Gastroesophageal sphincter (tissue), 4 donors: ENCODE data around the gene KCNG1. TPM values are rescaled to one million over a fixed set of nuclear protein-coding genes. Genes with fewer than 3 reads are reported as not detected.

Source experiments
- ATAC-seq: fragments of 150-250 bp; one replicate; pipeline ENCODE4 v1.9.1; 2016; ENCODE audit warnings: mild to moderate bottlenecking, moderate library complexity
- H3K27ac ChIP-seq, 4 donors: fragments of 200-600 bp; sonication (generic) in 3 of 4; 1 replicate in 3 of 4; 2 replicates in 1 of 4; pipeline ENCODE4 v1.5.1; 2016 to 2019
- H3K27me3 ChIP-seq: fragments of 200-600 bp; sonication (generic); one replicate; pipeline ENCODE4 v1.5.1; 2019
- H3K36me3 ChIP-seq, 2 donors: fragments of 200-600 bp; sonication (generic); one replicate each; pipeline ENCODE4 v1.5.1; 2019; ENCODE audit warnings: control low read depth in 1 of 2
- H3K4me1 ChIP-seq, 3 donors: fragments of 200-600 bp; sonication (generic); 1 replicate in 2 of 3; 2 replicates in 1 of 3; pipeline ENCODE4 v1.5.1; 2016 to 2019; ENCODE audit warnings: control low read depth in 2 of 3
- H3K4me3 ChIP-seq, 2 donors: fragments of 200-600 bp; sonication (generic); one replicate each; pipeline ENCODE4 v1.5.1; 2019; ENCODE audit warnings: mild to moderate bottlenecking in 1 of 2, moderate library complexity in 1 of 2
- H3K9me3 ChIP-seq, 3 donors: fragments of 200-600 bp; sonication (generic); one replicate each; pipeline ENCODE4 v1.5.1; 2017 to 2019; ENCODE audit warnings: control low read depth in 2 of 3
- EP300 ChIP-seq: sonication (generic); formaldehyde crosslinking; IDR thresholded peaks from one replicate; pipeline ENCODE4 v1.6.1; 2017; ENCODE audit warnings: antibody characterized with exemption, mild to moderate bottlenecking
- POLR2A ChIP-seq, 2 donors: fragments of 450-650 bp; IDR thresholded peaks; one replicate each; pipeline ENCODE4 v1.6.1; 2017; ENCODE audit warnings: antibody characterized with exemption in 2 of 2, mild to moderate bottlenecking in 2 of 2, moderate library complexity in 1 of 2
- POLR2AphosphoS5 ChIP-seq: sonication (generic); formaldehyde crosslinking; IDR thresholded peaks from one replicate; pipeline ENCODE4 v1.6.1; 2017; ENCODE audit warnings: antibody characterized with exemption
- WGBS, 2 donors: methylation state at CpG; one replicate each; pipeline ENCODE4 v1.1.5; 2018; ENCODE audit warnings: low coverage in 1 of 2; 5-methylcytosine and 5-hydroxymethylcytosine counted together
- total RNA-seq, 4 donors: library from RNA; depleted of rRNA; stranded (reverse); fragments of >200 nt; gene quantifications; one replicate each; pipeline ENCODE4 v1.1.0, GENCODE V29; 2016
- TF ChIP-seq, protein P1 (sequence below), 4 experiments: fragments of 200-600 bp in 2 of 4; fragments of 450-650 bp in 2 of 4; sonication (generic) in 1 of 4; IDR thresholded peaks; one replicate each; pipeline ENCODE4 v1.5.1; 2017 to 2019; ENCODE audit warnings: antibody characterized with exemption in 4 of 4, mild to moderate bottlenecking in 2 of 4, moderate library complexity in 2 of 4

Gene KCNG1
- total RNA-seq, 4 donors from 2014 or later: 0.35 to 0.46 (median 0.40) TPM; not detected in 1

DNA sequence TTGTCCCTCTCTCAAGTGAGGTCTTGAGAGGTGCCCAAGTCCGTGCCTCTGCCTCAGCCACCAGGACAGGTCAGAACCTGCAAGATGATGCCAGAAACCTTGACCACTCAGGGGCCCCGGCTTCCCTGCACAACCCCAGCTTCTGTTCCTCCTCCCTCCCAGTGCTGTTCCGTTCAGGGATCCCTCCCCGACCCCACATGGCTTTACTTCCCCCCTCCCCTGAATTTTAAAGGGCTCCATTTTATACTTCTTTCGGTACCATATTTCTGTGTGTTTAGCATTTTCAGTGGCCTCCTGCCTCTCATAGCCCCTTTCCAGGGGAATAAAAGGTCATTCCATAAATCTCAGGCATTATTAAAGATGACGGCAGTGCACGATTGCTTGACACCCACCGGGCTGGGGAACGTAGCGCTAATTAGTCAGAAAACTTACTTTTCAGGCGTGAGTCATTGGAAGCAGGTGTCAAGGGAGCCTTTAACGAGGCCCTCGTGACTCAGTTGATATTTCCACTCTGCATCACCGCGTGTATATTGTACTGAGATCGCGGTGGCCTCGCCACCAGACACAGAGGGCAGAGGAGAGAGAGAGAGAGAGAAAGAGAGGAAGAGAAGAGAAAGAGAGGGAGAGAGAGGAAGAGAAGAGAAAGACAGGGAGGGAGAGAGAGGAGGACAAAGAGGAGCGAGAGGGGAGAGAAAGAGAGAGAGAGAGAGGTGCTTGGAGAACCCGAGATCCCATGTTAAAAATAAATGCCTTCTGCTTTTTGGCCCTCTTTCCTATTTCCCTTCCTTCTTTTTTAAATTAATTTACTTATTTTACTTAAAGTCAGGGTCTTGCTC is 21.3 kb downstream of the KCNG1 start:
- Histone ChIP-seq H3K27ac (no peak overlapping the region), H3K4me1 (no peaks in the 10 kb centered on the region), H3K36me3 (no peaks in the 10 kb centered on the region), H3K4me3 (no peak overlapping the region), H3K9me3 (no peaks in the 10 kb centered on the region), H3K27me3 (peaks cover 52% of the 10 kb centered on the region)
- no peak for ATAC-seq
- TF ChIP-seq POLR2A (IDR thresholded peaks at IDR 0.05) (no peak), EP300 (no peak), POLR2AphosphoS5 (no peak)
- TF ChIP-seq, protein P1, sequence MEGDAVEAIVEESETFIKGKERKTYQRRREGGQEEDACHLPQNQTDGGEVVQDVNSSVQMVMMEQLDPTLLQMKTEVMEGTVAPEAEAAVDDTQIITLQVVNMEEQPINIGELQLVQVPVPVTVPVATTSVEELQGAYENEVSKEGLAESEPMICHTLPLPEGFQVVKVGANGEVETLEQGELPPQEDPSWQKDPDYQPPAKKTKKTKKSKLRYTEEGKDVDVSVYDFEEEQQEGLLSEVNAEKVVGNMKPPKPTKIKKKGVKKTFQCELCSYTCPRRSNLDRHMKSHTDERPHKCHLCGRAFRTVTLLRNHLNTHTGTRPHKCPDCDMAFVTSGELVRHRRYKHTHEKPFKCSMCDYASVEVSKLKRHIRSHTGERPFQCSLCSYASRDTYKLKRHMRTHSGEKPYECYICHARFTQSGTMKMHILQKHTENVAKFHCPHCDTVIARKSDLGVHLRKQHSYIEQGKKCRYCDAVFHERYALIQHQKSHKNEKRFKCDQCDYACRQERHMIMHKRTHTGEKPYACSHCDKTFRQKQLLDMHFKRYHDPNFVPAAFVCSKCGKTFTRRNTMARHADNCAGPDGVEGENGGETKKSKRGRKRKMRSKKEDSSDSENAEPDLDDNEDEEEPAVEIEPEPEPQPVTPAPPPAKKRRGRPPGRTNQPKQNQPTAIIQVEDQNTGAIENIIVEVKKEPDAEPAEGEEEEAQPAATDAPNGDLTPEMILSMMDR (IDR thresholded peaks at IDR 0.05): no peak
- 72 to 87% methylated on average over 11 to 19 of the region's 20 CpGs for WGBS, 2 donors

DNA sequence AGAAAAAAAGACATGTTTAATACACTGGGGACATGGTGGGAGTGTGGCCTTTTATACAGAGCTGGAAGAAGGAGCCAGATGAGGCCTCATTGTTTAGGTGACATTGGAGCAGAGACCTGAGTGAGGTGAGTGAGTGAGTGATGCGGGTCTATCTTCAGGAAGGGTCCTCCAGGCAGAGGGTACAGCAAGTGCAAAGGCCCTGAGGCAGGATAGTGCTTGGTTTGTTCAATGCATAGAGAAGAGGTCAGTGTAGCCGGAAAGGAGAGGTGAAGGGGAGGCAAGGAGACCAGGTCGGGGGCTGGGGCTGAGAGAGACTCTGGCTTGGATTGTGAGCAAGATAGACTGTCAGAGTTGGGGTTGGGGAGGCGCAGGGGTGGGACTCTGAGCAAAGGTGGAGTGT is 23.6 kb downstream of the KCNG1 start:
- WGBS, 2 donors: 83 to 85% methylated on average over 2 to 4 of the region's 4 CpGs
- Histone ChIP-seq H3K4me3 (no peak overlapping the region), H3K4me1 (no peaks in the 10 kb centered on the region), H3K36me3 (no peaks in the 10 kb centered on the region), H3K27ac (no peak overlapping the region), H3K9me3 (no peaks in the 10 kb centered on the region), H3K27me3 (peaks cover 45% of the 10 kb centered on the region)
- no peak for ATAC-seq
- TF ChIP-seq POLR2AphosphoS5: no peak
- TF ChIP-seq EP300: no peak
- TF ChIP-seq, protein P1 (IDR thresholded peaks at IDR 0.05): no peak
- TF ChIP-seq POLR2A (IDR thresholded peaks at IDR 0.05): no peak

DNA sequence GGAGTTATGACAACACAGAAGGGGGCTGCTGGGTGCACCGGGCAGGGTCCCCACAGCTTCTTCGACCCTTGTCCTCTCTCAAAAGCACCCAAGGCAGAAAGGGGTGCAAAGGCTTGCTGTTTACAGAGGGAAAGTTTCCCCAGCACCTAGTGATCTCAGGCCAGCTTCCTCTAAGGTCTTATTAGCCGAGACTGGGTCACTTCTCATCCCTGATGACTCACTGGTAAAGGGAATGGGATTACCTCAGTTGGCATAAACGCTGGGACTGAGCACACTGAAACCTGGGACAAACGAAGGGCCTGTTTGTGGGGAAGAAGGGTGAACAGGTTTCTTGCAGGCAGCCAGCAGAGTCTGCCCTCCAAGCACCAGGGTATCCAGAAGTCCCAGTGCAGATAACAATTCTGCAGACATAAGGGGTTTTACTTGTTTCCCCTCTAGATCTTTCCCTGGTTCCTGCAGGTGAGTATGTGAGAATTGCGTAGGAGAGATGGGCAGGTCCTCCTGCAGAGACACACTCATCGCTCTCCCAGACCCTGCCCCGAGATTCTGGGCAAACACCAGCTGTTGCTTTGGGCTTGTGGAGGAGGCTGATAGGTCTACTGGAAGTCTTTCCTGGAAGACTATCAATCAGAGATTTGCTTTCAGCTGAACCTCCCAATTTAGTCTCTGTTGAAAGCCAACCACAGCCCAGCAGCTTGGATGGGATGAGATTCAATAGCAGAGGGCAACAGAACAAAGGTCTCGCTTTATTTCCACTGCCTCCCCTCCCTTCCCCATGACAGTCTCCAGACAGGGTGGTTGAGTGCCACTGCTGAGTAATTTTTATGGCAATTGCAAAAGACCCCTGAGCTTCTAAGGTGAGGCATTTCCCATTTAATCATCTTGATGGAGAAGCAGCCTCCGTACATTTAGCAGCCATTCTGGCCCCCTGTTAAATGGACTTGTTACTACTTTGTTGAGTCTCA is 25.7 kb downstream of the KCNG1 start:
- ATAC-seq: no peak
- peaks cover 44% of the 10 kb centered on the region for H3K27me3 ChIP-seq
- no peaks in the 10 kb centered on the region for H3K9me3 ChIP-seq
- H3K4me1 ChIP-seq: no peaks in the 10 kb centered on the region
- H3K36me3 ChIP-seq: no peaks in the 10 kb centered on the region
- H3K4me3 ChIP-seq: no peak overlapping the region
- TF ChIP-seq, protein P1 (IDR thresholded peaks at IDR 0.05): no peak
- WGBS, 2 donors: 44 to 54% methylated on average over 4 to 6 of the region's 10 CpGs
- no peak overlapping the region for H3K27ac ChIP-seq

DNA sequence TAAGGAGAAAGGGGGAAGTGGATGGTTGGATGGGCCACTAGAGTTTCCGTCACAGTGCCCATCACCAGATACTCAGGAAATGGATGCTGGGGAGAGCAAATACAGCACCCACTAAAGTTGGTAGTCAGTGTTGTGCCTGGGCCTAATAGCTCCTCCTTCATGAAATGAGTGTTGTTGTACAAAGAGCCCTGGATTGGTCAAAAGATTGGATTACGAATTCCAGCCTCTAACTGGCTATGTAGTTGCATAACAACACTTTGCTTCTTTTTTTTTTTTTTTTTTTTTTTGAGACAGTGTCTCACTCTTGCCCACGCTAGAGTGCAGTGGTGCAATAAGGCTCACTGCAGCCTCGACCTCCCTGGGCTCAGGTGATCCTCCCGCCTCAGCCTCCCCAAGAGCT is 27.4 kb downstream of the KCNG1 start:
- Histone ChIP-seq H3K27ac (no peak overlapping the region), H3K9me3 (no peaks in the 10 kb centered on the region), H3K36me3 (no peaks in the 10 kb centered on the region), H3K27me3 (peaks cover 50% of the 10 kb centered on the region), H3K4me3 (no peak overlapping the region), H3K4me1 (no peaks in the 10 kb centered on the region)
- TF ChIP-seq POLR2A (IDR thresholded peaks at IDR 0.05): no peak
- no peak for TF ChIP-seq EP300
- TF ChIP-seq, protein P1 (IDR thresholded peaks at IDR 0.05): no peak
- TF ChIP-seq POLR2AphosphoS5: no peak
- WGBS, 2 donors: 50 to 76% methylated on average over 2 of the region's 5 CpGs
- no peak for ATAC-seq
